Measurements from ENCODE around the gene HAT1.
"Not testable (repeated sequence)": the region's sequence is repeated elsewhere in the genome, so short reads cannot be mapped to it uniquely, and the experiment has no call there.

The HAT1 gene

GRCh38 chr2:171922230-171923022, at the start of gene HAT1:
HAT1 (plus strand) TSS chr2:171922461; CDS start chr2:171922501, 40 bp downstream.
- DNase-seq (ENCODE audit: low spot score): peak; percentile 98

GRCh38 chr2:171874517-171874916, 47.7 kb upstream of the HAT1 start:
- DNase-seq (ENCODE audit: low spot score): no peak

GRCh38 chr2:171874963-171875362, 47.3 kb upstream of the HAT1 start:
- no peak for DNase-seq (ENCODE audit: low spot score)

GRCh38 chr2:171878481-171878993, 43.7 kb upstream of the HAT1 start:
- DNase-seq (ENCODE audit: low spot score): peak; percentile 74

- no peak for DNase-seq (ENCODE audit: low spot score)
Measured at GRCh38 chr2:171879865-171880264, 42.4 kb upstream of the HAT1 start.

GRCh38 chr2:171880774-171881173, 41.5 kb upstream of the HAT1 start:
- no peak for DNase-seq (ENCODE audit: low spot score)

GRCh38 chr2:171882089-171882769, 40.0 kb upstream of the HAT1 start:
- DNase-seq (ENCODE audit: low spot score): no peak

GRCh38 chr2:171883275-171883893, 38.9 kb upstream of the HAT1 start:
- DNase-seq (ENCODE audit: low spot score): no peak

- DNase-seq (ENCODE audit: low spot score): no peak
Measured at GRCh38 chr2:171889333-171889732, 32.9 kb upstream of the HAT1 start.

GRCh38 chr2:171889808-171890207, 32.5 kb upstream of the HAT1 start:
- no peak for DNase-seq (ENCODE audit: low spot score)

- peak; percentile 23 for DNase-seq (ENCODE audit: low spot score)
Measured at GRCh38 chr2:171893196-171893823, 29.0 kb upstream of the HAT1 start.

GRCh38 chr2:171893824-171894611, 28.2 kb upstream of the HAT1 start, which contains the start of gene SLC25A12:
SLC25A12 (minus strand) TSS chr2:171894244; CDS start chr2:171894214, 30 bp downstream.
- peak; percentile 97 for DNase-seq (ENCODE audit: low spot score)

- DNase-seq (ENCODE audit: low spot score): peak; percentile 10
Measured at GRCh38 chr2:171894612-171894947, 27.7 kb upstream of the HAT1 start.

- DNase-seq (ENCODE audit: low spot score): no peak
Measured at GRCh38 chr2:171895786-171896185, 26.5 kb upstream of the HAT1 start.

GRCh38 chr2:171899623-171900282, 22.5 kb upstream of the HAT1 start:
- not testable (repeated sequence) for DNase-seq (ENCODE audit: low spot score)

- DNase-seq (ENCODE audit: low spot score): no peak
Measured at GRCh38 chr2:171902840-171903420, 19.3 kb upstream of the HAT1 start.

- no peak for DNase-seq (ENCODE audit: low spot score)
Measured at GRCh38 chr2:171908235-171908634, 14.0 kb upstream of the HAT1 start.

GRCh38 chr2:171909266-171909665, 13.0 kb upstream of the HAT1 start:
- no peak for DNase-seq (ENCODE audit: low spot score)

- no peak for DNase-seq (ENCODE audit: low spot score)
Measured at GRCh38 chr2:171910494-171910893, 11.8 kb upstream of the HAT1 start.

- no peak for DNase-seq (ENCODE audit: low spot score)
Measured at GRCh38 chr2:171913517-171913916, 8.7 kb upstream of the HAT1 start.

- no peak for DNase-seq (ENCODE audit: low spot score)
Measured at GRCh38 chr2:171919453-171919852, 2.8 kb upstream of the HAT1 start.

All from AG20443 (cell line).